NCI-H1417 (cell line): ENCODE data around the gene GNG7.
A peak's percentile ranks its signal among the peaks of the same experiment; 100 is the strongest.
"Not testable (repeated sequence)": the region's sequence is repeated elsewhere in the genome, so short reads cannot be mapped to it uniquely, and the experiment has no call there.

Experiments used
- DNase-seq, 3 experiments: peaks; one replicate each; lab custom pipeline; 2025; lab: John Stamatoyannopoulos, UW

The GNG7 gene

DNA sequence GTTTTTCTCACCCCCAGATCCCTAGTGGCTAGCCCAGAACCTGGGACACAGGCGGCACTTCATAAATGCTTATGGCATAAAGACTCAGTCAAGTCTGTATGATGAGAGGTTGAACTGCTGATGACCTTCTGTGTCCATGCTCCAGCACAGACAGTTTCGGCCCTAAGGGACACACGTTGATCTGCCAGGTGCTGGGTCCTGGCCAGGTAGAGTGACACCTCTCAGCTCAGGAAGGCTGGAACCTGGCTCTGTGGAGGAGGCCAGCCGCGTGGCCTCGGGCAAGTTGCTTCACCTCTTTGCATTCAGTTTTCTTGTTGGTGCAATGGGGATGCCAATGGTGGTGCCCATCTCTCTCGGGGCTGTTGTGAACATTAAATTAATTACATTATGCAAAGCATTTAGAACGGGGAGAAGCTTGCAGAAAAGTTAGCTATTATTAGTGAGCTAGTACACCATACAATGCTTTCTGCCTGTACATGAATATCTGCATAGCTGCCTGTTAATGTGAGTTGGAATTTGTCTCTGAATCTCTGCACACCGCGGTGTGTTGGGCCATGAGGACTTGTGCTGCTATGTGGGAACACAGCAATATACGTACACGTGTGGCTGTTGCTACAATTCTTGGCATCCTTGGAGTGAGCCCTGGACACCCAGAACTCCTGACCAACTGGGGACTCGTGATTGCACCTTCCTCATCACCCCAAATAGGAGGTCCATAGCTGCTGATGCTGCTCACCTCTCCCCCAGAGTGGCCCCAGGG is 218.1 kb downstream of the GNG7 start:
- DNase-seq = no peak

DNA sequence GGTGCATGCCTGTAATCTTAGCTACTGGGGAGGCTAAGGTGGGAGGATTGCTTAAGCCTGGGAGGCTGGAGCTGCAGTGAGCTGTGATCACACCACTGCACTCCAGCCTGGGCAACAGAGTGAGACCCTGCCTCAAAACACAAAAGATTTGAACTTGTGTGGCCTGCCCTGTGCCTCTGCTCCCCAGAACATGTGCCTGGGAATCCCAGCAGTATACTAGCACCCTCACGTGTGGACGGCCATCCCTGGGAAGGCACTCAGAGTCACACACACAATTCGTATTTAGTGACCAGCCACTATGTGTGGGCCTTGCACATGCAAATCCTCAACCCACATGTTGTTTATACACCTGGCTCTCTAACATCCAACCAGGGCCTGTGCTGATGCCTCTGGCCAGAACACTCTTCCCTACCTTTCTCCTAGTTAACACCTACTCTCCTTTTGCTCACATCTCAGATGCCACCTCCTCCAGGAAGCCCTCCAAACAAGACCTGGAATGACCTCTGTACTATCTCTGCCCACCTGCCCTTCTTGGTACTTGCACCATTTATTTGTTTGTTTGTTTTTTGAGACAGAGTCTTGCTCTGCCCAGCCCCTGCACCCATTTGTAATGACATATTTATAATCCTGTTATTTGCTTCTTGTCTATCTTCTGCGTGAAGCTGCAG is 218.9 kb downstream of the GNG7 start:
- DNase-seq = no peak

DNA sequence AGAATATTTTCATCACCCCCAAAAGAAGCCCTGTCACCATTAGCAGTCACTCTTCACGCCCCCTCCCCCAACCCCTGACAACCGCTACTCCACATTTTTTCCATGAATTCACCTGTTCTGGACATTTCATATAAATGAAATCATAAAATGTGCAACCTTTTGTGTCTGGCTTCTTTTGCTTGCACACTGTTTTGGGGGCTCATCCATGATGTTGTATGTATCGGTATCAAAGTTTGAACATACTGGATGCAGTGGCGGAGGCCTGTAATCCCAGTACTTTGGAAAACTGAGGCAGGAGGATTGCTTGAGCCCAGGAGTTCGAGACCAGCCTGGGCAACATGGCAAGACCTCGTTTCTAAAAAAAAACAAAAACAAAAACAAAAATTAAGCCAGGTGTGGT is 219.4 kb downstream of the GNG7 start:
- no peak for DNase-seq

DNA sequence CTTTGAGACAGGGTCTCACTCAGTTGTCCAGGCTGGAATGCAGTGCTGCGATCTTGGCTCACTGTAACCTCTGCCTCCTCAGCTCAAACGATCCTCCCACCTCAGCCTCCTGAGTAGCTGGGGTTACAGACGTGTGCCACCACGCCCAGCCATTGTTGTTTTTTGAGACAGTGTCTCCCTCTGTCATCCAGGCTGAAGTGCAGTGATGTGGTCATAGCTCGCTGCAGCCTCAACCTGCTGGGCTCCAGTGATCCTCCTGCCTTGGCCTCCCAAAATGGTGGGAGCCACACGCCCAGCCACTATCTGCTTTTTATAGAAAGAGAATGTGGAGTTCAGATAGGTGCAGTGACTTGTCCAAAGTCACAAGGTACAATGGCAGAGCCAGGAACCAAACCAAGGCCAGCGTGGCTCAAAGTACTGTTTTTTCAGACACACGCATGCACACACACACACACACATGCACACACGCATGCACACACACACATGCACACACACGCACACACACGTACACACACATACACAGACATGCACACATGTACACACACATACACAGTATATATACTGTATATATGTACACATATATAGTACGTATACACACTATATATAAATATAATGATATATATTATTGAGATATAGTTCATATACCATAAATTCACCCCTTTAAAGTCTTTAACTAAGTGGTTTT is 220.0 kb downstream of the GNG7 start:
- DNase-seq = no peak

DNA sequence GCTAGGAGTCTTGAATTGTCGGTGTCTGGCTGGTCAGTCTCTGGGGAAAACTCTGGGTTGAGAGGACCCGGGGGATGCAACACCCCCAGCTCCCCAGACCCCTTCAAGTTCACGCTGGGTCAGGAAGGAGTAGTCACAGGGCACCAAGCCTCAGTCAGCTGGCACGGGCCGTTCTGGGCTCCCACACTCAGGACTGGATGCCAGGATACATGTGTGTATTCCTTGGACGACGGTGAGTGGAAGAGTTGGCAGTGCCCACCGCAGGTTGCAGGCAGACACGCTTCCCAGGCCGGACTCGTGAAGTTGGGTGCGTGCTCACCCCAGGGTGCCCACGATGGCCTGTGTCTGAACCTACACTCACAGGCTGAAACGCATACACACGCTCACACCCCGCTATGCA is 221.0 kb downstream of the GNG7 start:
- DNase-seq = no peak

DNA sequence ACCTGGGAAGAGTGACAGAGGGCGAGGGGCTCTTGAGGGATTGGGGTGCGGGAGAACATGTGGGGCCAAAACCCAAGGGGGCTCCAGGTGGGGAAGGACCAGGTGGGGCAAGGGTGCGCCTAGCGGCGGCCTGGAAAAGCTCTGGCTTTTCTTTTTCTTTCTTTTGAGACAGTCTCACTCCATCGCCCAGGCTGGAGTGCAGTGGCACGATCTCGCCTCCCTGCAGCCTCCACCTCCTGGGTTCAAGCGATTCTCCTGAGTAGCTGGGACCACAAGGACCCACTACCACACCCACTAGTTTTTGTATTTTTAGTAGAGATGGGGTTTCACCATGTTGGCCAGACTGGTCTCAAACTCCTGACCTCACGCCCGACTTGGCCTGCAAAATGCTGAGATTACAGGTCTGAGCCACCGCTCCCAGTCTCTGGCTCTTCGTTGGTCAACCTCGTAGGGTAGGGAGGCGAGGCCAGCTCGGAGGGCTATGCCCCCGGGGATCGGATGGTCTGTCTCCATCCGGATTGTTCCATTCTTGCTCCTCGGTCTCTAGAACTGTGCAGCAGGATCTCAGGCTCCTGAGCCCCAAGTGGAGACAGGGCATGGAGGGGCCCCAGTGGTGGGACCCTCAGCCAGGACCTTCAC is 222.8 kb downstream of the GNG7 start:
- no peak for DNase-seq

DNA sequence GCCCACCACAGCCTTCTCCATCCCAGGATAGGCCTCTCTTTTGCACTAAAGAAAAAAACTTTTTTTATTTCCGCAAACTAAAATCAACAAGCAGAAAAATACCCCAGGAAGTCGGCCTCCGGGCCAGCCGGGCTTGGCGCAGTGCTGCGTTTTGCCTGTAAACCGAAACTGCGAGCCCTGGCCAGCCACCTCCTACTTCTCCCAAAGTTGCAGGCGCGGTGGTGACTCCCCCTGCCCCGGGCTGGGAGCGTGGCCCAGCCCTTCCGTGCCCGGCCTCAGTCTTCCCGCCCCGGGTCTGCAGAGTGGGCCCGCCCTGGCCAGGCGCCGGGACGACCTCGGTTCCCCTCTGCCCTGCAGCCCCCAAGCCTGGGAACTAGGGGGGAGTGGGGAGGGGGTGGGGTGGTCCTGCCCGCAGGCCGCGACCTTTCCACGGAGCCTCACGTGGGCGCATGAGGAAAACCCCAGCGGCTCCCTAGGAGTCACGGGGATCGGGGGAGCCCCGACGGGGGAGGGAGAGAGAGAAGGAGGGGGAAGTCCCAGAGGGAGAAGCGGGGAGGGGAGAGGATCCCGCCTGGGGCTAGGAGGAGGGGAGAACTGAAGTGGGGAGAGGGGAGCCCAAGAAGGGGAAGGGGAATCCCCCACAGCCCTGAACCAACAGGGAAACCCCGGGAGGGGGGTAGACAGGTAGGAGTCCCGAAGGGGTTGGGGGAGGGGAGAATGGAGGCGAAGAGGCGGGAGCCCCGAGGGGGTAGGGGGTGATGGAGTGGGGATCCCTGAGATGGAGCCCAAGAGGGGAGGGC is 223.5 kb downstream of the GNG7 start:
- DNase-seq = no peak

DNA sequence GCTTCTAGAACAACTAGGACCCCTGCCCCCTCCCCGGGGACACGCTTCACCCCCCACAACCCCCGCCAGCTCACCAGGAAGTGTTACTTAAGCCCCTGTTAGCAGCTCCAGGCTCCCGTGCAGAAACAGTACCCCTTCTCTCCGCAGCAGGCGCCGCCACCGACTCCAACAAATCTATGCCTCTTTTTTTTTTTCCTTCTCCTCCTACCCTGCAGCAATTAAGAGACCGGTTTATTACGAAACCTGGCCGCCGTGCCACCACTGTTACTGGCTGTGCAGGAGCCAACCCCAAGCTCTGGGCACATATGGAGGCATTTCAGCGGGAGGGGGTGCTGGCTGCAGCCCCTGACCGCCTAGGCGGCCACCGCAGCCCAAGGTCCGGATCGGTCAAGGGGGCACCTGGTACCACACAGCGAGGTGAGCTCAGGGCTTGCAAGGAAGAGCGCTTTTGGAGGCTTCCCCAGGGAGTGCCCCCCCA is 224.2 kb downstream of the GNG7 start:
- DNase-seq = no peak

DNA sequence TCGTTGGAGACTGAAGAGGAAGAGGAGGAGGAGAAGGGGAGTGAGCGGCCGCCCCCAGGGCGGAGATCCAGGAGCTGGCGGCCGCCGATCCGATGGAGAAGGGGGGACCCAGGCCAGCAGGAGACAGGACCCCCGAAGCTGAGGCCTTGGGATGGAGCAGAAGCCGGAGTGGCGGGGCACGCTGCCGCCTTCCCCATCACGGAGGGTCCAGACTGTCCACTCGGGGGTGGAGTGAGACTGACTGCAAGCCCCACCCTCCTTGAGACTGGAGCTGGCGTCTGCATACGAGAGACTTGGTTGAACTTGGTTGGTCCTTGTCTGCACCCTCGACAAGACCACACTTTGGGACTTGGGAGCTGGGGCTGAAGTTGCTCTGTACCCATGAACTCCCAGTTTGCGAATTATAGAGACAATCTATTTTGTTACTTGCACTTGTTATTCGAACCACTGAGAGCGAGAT is 224.7 kb downstream of the GNG7 start:
- DNase-seq = no peak

DNA sequence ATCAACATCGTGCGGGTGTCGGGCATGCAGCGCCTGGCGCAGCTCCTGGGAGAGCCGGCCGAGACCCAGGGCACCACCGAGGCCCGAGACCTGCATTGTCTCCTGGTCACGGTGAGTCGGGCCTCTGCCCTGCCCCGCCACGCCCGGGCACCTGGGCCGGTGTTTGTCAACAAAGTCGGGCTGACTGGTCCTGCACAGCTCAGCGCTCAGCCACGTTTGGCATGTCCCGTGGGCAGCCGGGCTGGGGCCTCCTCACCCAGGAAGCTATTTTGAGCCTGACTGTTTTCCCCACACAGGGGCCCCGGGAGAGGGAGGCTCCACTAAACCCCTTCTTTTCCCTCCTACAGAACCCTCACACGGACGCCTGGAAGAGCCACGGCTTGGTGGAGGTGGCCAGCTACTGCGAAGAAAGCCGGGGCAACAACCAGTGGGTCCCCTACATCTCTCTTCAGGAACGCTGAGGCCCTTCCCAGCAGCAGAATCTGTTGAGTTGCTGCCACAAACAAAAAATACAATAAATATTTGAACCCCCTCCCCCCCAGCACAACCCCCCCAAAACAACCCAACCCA is 225.3 kb downstream of the GNG7 start:
- DNase-seq = no peak

DNA sequence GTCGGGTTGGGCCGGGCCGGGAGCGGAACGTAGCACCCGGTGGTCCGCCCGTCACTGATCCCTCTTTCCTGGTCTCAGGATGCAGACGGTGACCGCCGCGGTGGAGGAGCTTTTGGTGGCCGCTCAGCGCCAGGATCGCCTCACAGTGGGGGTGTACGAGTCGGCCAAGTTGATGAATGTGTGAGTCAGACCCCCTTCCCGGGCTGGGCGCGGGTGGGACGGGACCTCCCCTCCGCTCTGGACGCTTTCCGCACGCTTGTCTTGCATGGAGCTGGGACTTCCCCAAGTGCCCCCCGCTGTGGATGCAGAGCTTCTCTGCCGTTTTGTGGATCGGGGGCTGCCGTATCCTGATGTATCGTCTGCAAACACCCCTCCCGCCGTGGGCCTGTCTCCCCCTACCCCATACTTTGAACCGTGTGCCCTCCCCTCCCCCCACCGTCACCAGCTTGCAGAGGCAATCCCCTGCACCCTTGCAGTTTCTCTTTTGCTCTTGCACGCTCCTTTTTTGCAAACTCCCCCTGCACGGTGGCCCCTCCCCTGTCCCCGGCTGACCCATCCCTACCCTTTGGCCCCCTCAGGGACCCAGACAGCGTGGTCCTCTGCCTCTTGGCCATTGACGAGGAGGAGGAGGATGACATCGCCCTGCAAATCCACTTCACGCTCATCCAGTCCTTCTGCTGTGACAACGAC is 225.9 kb downstream of the GNG7 start:
- DNase-seq = peak; percentile 23 to 77 (median 71)

DNA sequence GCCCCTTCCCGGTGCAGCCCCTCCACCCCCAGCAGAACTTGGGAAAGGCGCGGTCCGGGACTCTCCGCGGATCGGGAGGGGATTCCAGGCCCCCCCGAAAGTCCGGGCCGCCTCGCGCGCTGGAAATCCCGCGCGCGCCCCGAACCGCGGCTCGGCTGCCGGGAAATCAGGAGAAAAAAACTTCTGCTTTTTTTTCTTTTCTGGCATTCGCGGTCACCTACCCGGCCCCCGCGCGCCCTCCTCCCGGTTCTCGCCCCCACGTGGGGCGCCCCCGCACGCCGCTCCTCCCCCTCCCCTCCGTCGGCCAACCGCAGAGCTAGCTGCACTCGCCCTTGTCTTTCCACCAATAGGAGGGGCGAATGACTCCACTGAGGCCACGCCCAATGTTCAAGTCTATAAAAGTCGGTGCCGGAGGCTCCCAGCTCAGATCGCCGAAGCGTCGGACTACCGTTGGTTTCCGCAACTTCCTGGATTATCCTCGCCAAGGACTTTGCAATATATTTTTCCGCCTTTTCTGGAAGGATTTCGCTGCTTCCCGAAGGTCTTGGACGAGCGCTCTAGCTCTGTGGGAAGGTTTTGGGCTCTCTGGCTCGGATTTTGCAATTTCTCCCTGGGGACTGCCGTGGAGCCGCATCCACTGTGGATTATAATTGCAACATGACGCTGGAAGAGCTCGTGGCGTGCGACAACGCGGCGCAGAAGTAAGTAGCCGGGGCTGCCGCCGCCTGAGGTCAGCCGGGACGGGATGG is 226.6 kb downstream of the GNG7 start, which contains the start of gene GADD45B:
Gene GADD45B, plus strand, starts transcription at position 426 of the 749 bp plus-strand sequence. Its CDS starts 232 bp downstream, at position 658.
- DNase-seq = peak; percentile 96 to 99 (median 98)

DNA sequence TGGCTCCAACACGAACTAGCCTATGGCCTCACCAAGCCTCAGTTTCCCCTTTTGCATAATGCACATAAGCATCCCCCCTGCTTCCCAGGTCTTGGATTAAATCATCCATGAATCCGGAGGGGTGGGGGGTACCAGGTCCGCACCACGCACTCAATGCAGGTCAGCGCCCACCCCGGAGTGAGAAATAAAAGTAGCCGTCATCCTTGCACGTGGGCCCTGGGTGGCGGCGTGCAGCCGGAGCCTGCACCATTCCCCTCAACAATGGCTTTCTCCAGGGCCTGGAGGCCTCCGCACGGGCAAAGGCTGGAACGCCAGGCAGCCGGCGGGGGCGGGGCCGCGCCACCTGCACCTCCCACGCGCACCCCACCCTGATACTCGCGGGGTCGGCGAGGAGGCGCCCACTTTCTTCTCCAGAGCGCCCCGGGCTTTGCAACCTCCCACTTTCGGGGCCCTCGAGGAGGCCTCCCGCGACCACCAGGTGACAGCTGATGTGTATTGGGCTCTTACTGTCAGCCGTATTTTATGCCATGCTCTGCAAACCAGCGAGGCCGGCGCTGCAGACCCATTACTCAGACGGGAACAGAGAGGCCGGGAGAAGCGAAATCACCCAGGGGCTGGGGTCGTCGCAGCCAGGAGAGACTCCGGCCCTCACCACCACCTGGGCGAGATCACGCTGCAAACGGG is 227.3 kb downstream of the GNG7 start:
- DNase-seq = peak; percentile 37 to 62 (median 60)

DNA sequence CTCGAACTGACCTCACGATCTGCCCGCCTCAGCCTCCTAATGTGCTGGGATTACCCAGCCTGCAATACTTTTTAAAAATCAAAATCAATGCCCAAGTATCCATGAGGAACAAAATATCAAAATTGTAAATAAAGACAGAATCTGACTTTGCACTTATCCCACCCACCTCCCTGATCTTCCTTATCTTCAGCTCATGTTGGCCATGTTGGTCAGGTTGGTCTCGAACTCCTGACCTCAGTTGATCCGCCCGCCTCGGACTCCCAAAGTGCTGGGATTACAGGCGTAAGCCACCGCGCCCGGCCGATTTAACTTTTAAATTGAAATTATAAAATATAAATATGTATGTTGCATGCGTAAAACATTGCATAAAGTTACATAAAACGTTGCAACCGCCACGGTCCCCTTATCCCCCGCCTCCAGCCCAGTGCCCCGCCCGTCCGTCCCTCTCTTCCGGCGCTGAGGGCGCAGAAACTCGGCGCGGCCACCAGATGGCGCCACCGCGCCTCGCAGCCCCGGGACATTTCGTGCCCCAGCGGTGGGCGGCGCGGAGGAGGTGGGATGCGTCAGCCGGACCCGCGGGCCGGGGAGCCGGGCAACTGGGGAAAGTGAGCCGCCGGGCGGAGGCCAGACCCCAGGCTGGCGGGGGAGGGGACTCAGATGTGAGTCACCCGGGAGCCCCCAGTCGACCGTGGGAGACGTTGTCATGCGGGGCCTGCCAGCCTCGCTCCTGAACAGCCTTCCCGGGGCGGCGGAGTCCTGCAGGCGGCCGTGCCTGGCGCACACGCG is 228.1 kb downstream of the GNG7 start:
- DNase-seq = peak; percentile 70 to 82 (median 80)

DNA sequence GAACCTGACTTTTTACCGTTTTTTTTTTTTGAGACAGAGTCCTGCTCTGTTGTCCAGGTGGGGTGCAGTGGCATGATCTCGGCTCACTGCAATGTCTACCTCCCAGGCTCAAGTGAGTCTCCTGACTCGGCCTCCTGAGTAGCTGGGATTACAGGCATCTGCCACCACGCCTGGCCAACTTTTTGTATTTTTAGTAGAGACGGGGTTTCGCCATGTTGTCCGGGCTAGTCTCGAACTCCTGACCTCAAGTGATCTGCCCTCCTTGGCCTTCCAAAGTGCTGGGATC is 232.6 kb downstream of the GNG7 start:
- DNase-seq = not testable (repeated sequence)

DNA sequence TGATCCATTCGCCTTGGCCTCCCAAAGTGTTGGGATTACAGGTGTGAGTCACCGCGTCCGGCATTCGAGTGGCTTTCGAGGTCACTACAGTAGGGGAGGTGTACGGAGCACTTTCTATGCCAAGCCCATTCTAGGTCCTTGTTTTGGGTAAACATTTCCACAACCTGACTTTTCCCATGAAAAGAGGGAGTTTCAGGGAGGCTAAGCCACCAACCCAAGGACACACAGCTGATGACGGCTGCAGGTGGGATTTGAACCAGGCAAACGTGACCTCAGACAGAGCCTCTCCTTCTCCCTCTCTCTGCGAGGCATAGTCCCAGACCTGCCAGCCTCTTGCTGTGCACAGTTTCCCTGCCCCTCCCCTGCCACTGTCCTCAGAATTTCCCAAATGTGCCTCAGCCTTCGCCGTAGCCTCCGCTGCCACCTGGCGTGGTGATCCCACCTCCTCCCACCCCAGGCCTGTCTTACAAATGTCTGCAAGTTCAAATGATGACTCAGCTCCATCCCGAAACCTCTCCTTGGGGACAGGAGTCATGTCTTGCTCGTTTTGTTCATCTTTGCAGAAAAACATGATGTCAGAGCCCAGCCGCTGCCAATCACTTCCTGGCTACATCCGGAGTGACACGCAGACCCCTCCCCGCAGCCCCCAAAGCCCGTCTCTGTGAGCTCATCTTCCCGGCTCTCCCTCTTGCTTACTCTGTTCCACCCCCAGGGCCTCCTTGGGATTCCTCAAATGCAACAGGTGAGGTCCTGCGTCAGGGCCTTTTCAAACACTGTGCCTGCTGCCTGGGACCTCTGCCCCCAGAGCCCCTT is 233.2 kb downstream of the GNG7 start:
- peak in 1 of 3 experiments; percentile 10 for DNase-seq

DNA sequence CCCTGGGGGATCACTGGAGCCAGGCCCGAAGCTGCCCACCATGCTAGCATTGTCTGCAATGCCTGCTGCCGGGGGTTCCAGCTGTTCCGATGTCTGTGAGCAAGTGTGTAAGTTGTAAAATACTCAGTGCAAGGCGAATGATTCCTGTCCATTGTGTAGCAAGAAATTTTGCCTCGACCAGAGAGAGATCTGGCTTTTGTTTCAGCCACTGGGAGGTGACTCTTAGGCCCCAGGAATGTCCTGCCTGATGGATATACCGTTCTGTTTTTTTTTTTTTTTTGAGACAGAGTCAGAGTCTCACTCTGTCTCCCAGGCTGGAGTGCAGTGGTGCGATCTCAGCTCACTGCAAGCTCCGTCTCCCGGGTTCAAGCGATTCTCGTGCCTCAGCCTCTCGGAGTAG is 233.9 kb downstream of the GNG7 start:
- no peak for DNase-seq

DNA sequence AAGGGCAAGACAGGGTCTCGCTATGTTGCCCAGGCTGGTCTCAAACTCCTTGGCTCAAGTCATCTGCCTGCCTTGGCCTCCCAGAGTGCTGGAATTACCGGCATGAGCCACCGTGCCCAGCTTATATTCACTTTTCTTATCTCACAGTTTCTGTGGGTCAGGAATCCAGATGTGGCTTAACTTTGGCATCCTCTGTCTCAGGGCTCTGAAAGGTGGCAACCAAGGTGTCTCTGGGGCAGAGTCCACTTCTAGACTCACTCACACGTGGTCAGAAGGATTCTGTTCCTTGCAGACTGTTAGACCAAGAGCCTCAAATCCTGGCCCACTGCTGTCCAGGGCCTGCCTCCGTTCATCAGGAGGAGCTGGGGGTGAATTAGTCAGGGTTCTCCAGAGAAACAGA is 238.1 kb downstream of the GNG7 start:
- DNase-seq = no peak
